ENCODE results near the gene SHROOM4. TPM values are rescaled to one million over a fixed set of nuclear protein-coding genes. Genes with fewer than 3 reads are reported as not detected.

The SHROOM4 gene
- total RNA-seq, 1 donor from 2014 or later, result 7.0 TPM

DNA sequence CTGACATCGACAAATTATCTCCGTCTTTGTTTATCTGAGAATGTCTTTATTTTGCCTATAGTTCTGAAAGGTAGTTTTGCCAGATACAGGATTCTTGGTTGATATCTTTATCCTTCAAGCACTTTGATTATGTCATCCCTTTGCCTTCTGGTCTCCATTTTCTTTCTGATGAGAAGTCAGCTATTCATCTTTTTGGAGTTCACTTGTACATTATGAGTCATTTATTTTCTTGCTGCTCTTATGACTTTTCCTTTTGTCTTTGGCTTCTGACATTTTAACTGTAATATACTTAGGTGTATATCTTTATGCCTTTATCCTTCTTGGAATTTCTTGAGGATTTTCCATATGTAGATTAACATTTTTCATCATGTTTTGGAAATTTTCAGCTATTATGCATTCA, 51.4 kb downstream of the SHROOM4 start:
- H3K79me2 ChIP-seq (ENCODE audit: insufficient read depth, low read length), result no peaks in the 10 kb centered on the region
- FAIRE-seq (peak; percentile 97), DNase-seq (ENCODE audit: low read depth) (peak; percentile 14)
- no peak overlapping the region for H3K27ac ChIP-seq (ENCODE audit: low read depth, low read length)
- no peaks in the 10 kb centered on the region for H4K20me1 ChIP-seq (ENCODE audit: insufficient read depth, low read length)
- no peak for TF ChIP-seq EZH2 (IDR thresholded peaks at IDR 0.05; ENCODE audit: insufficient read depth, low read length)
- TF ChIP-seq CTCF (IDR thresholded peaks at IDR 0.05; ENCODE audit: insufficient read depth, low read depth, low read length), result no peak
- H3K4me3 ChIP-seq (ENCODE audit: insufficient read depth, low read depth, low read length), result no peak overlapping the region
- no peak overlapping the region for H3K9ac ChIP-seq (ENCODE audit: low read length)
- H3K4me1 ChIP-seq (ENCODE audit: insufficient read depth, low read length), result no peaks in the 10 kb centered on the region
- H3K27me3 ChIP-seq (ENCODE audit: insufficient read depth, low read length), result no peaks in the 10 kb centered on the region
- Mint-ChIP-seq H3K27ac (ENCODE audit: unreplicated experiment) (no peak overlapping the region), H3K9me3 (ENCODE audit: unreplicated experiment) (no peaks in the 10 kb centered on the region), H3K27me3 (ENCODE audit: low read depth, unreplicated experiment) (no peaks in the 10 kb centered on the region), H3K4me3 (ENCODE audit: unreplicated experiment) (no peak overlapping the region), H3K4me1 (ENCODE audit: low read depth, unreplicated experiment) (no peaks in the 10 kb centered on the region), H3K36me3 (ENCODE audit: low read depth, unreplicated experiment) (no peaks in the 10 kb centered on the region)
- no peak overlapping the region for H2AFZ ChIP-seq (ENCODE audit: low read depth, low read length)
- H3K36me3 ChIP-seq (ENCODE audit: insufficient read depth, low read length), result no peaks in the 10 kb centered on the region
- peak overlapping the region; percentile 36 for H3K4me2 ChIP-seq (ENCODE audit: low read length)
- no peaks in the 10 kb centered on the region for H3K9me3 ChIP-seq (ENCODE audit: insufficient read depth, low read depth, low read length)

DNA sequence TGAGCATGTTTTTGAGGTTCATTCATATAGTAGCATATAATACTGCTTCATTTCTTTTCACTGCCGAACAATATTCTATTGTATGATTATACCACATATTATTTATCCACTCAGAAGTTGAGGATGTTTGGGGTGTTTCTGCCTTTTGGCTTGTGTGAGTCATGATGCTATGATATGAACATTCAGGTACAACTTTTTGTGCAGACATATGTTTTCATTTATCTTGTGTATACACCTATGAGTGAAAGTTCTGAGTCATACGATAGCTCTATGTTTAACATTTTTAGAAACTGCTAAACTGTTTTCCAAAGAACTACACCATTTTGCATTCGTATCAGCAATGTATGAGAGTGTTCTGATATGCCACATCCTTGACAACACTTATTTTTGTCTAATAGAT, 57.7 kb downstream of the SHROOM4 start:
- no peak for TF ChIP-seq EZH2 (IDR thresholded peaks at IDR 0.05; ENCODE audit: insufficient read depth, low read length)
- no peak for TF ChIP-seq CTCF (IDR thresholded peaks at IDR 0.05; ENCODE audit: insufficient read depth, low read depth, low read length)
- Histone ChIP-seq H3K36me3 (ENCODE audit: insufficient read depth, low read length) (no peaks in the 10 kb centered on the region), H4K20me1 (ENCODE audit: insufficient read depth, low read length) (no peaks in the 10 kb centered on the region), H3K9me3 (ENCODE audit: insufficient read depth, low read depth, low read length) (no peaks in the 10 kb centered on the region), H3K27me3 (ENCODE audit: insufficient read depth, low read length) (no peaks in the 10 kb centered on the region), H3K79me2 (ENCODE audit: insufficient read depth, low read length) (no peaks in the 10 kb centered on the region), H3K4me3 (ENCODE audit: insufficient read depth, low read depth, low read length) (no peak overlapping the region), H3K9ac (ENCODE audit: low read length) (no peak overlapping the region), H3K27ac (ENCODE audit: low read depth, low read length) (no peak overlapping the region), H3K4me1 (ENCODE audit: insufficient read depth, low read length) (no peaks in the 10 kb centered on the region), H3K4me2 (ENCODE audit: low read length) (no peak overlapping the region), H2AFZ (ENCODE audit: low read depth, low read length) (no peak overlapping the region)
- no peaks in the 10 kb centered on the region for H3K9me3 Mint-ChIP-seq (ENCODE audit: unreplicated experiment)
- H3K27ac Mint-ChIP-seq (ENCODE audit: unreplicated experiment), result no peak overlapping the region
- no peaks in the 10 kb centered on the region for H3K27me3 Mint-ChIP-seq (ENCODE audit: low read depth, unreplicated experiment)
- peaks cover 8% of the 10 kb centered on the region for H3K4me1 Mint-ChIP-seq (ENCODE audit: low read depth, unreplicated experiment)
- H3K36me3 Mint-ChIP-seq (ENCODE audit: low read depth, unreplicated experiment), result no peaks in the 10 kb centered on the region
- H3K4me3 Mint-ChIP-seq (ENCODE audit: unreplicated experiment), result no peak overlapping the region
- no peak for DNase-seq (ENCODE audit: low read depth)
- FAIRE-seq, result no peak

DNA sequence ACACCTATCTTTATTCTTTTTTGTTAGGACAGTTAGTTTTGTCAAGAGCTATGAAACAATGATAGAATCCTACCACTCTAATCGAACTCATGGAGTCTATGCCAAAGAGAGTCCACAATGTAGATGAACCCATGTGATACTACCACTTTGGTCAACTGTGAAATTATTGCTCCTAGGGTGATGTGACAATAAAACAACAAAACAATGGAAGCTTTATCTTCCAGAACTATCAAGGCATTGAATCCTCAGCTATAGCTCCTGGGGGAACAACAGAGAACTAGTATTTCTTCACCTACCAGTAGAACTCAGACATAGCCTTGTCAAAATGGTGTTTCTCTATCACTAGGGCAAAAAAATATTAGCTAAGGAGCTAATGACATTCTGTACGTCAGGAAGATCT, 62.9 kb downstream of the SHROOM4 start:
- H3K9ac ChIP-seq (ENCODE audit: low read length), result no peak overlapping the region
- no peaks in the 10 kb centered on the region for H3K9me3 ChIP-seq (ENCODE audit: insufficient read depth, low read depth, low read length)
- Mint-ChIP-seq H3K9me3 (ENCODE audit: unreplicated experiment) (no peaks in the 10 kb centered on the region), H3K27ac (ENCODE audit: unreplicated experiment) (no peak overlapping the region), H3K36me3 (ENCODE audit: low read depth, unreplicated experiment) (no peaks in the 10 kb centered on the region), H3K4me1 (ENCODE audit: low read depth, unreplicated experiment) (peaks cover 8% of the 10 kb centered on the region), H3K27me3 (ENCODE audit: low read depth, unreplicated experiment) (no peaks in the 10 kb centered on the region), H3K4me3 (ENCODE audit: unreplicated experiment) (no peak overlapping the region)
- H3K36me3 ChIP-seq (ENCODE audit: insufficient read depth, low read length), result no peaks in the 10 kb centered on the region
- H3K4me3 ChIP-seq (ENCODE audit: insufficient read depth, low read depth, low read length), result no peak overlapping the region
- FAIRE-seq (peak; percentile 95), DNase-seq (ENCODE audit: low read depth) (no peak)
- no peaks in the 10 kb centered on the region for H3K79me2 ChIP-seq (ENCODE audit: insufficient read depth, low read length)
- no peak overlapping the region for H3K4me2 ChIP-seq (ENCODE audit: low read length)
- no peak overlapping the region for H2AFZ ChIP-seq (ENCODE audit: low read depth, low read length)
- H3K4me1 ChIP-seq (ENCODE audit: insufficient read depth, low read length), result no peaks in the 10 kb centered on the region
- TF ChIP-seq CTCF (IDR thresholded peaks at IDR 0.05; ENCODE audit: insufficient read depth, low read depth, low read length) (no peak), EZH2 (IDR thresholded peaks at IDR 0.05; ENCODE audit: insufficient read depth, low read length) (no peak)
- no peaks in the 10 kb centered on the region for H3K27me3 ChIP-seq (ENCODE audit: insufficient read depth, low read length)
- H4K20me1 ChIP-seq (ENCODE audit: insufficient read depth, low read length), result no peaks in the 10 kb centered on the region
- no peak overlapping the region for H3K27ac ChIP-seq (ENCODE audit: low read depth, low read length)

Data from astrocyte (in vitro differentiated cells and primary cell).